Measurements from ENCODE around the gene OCSTAMP. TPM values are rescaled to one million over a fixed set of nuclear protein-coding genes. Genes with fewer than 3 reads are reported as not detected.

OCSTAMP gene
- total and polyA plus RNA-seq, 7 donors: not detected

DNA sequence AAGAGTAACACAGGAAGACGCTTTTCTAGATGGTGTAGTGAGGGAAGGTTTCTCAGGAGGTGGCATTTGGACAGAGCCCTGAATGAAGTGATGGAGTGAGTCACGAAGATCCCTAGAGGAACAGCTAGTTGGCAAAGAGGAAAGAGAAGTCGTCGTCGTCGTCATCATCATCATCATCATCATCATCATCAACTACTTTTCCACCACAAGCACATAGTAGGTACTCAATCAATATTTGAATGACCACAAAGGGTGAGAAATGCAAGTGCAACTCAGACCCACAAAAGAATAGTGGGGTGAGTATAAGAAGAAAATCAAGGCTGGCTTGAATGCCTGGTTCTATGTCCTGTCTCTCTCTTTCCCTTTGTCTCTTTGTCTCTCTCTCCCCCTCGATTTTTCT lies 28.3 kb upstream of the OCSTAMP start:
- no peak overlapping the region for H3K27ac ChIP-seq
- no peak overlapping the region for H3K4me3 ChIP-seq
- H3K9me3 ChIP-seq: no peaks in the 10 kb centered on the region
- H3K36me3 ChIP-seq: no peaks in the 10 kb centered on the region
- DNase-seq: peak; percentile 7
- intact Hi-C loops (cut with DNase I): no loop called here
- no peaks in the 10 kb centered on the region for H3K27me3 ChIP-seq
- TF ChIP-seq EP300 (IDR thresholded peaks at IDR 0.05) (no peak), POLR2A (IDR thresholded peaks at IDR 0.05) (no peak), POLR2AphosphoS5 (IDR thresholded peaks at IDR 0.05) (no peak)
- TF ChIP-seq, protein P1, sequence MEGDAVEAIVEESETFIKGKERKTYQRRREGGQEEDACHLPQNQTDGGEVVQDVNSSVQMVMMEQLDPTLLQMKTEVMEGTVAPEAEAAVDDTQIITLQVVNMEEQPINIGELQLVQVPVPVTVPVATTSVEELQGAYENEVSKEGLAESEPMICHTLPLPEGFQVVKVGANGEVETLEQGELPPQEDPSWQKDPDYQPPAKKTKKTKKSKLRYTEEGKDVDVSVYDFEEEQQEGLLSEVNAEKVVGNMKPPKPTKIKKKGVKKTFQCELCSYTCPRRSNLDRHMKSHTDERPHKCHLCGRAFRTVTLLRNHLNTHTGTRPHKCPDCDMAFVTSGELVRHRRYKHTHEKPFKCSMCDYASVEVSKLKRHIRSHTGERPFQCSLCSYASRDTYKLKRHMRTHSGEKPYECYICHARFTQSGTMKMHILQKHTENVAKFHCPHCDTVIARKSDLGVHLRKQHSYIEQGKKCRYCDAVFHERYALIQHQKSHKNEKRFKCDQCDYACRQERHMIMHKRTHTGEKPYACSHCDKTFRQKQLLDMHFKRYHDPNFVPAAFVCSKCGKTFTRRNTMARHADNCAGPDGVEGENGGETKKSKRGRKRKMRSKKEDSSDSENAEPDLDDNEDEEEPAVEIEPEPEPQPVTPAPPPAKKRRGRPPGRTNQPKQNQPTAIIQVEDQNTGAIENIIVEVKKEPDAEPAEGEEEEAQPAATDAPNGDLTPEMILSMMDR (IDR thresholded peaks at IDR 0.05): no peak
- H3K4me1 ChIP-seq: no peaks in the 10 kb centered on the region
- WGBS, 2 donors: 76 to 88% methylated on average over 7 of the region's 7 CpGs

DNA sequence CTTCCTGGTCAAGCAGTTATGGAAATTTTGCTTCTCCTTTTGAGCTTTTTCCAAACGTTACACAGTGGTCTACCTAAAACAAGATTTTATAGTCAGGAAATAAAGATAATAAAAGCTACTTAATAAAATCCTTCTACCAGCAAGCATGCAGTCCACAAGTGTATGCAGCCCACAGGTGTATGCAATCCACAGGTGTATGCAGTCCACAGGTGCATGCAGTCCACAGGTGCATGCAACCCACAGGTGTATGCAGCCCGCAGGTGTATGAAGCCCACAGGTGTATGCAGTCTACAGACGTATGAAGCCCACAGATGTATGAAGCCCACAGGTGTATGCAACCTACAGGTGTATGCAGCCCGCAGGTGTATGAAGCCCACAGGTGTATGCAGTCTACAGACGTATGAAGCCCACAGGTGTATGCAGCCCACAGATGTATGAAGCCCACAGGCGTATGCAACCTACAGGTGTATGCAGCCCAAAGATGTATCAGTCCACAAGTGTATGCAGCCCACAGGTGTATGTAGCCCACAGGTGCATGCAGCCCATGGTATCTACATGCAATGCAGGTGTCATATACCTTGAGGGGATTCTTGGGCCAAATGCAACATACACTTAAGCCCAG lies 26.4 kb upstream of the OCSTAMP start:
- Histone ChIP-seq H3K36me3 (no peaks in the 10 kb centered on the region), H3K4me1 (peaks cover 0 to 7% (median 3%) of the 10 kb centered on the region in 4 donors), H3K27ac (no peak overlapping the region), H3K4me3 (no peak overlapping the region), H3K9me3 (no peaks in the 10 kb centered on the region), H3K27me3 (no peaks in the 10 kb centered on the region)
- whole genome bisulfite sequencing, 2 donors: 78 to 79% methylated on average over 6 of the region's 6 CpGs
- intact Hi-C loops (cut with DNase I): no loop called here
- peak; percentile 35 for DNase-seq
- TF ChIP-seq POLR2AphosphoS5 (IDR thresholded peaks at IDR 0.05) (no peak), POLR2A (IDR thresholded peaks at IDR 0.05) (no peak), EP300 (IDR thresholded peaks at IDR 0.05) (no peak)
- TF ChIP-seq, protein P1 (IDR thresholded peaks at IDR 0.05): no peak

- peak; percentile 32 for DNase-seq
- no peaks in the 10 kb centered on the region for H3K9me3 ChIP-seq
- intact Hi-C loops (cut with DNase I): no loop called here
- H3K27me3 ChIP-seq: no peaks in the 10 kb centered on the region
- H3K36me3 ChIP-seq: no peaks in the 10 kb centered on the region
- H3K4me3 ChIP-seq: no peak overlapping the region
- no peak for TF ChIP-seq EP300 (IDR thresholded peaks at IDR 0.05)
- TF ChIP-seq, protein P1 (IDR thresholded peaks at IDR 0.05): no peak
- no peak for TF ChIP-seq POLR2AphosphoS5 (IDR thresholded peaks at IDR 0.05)
- TF ChIP-seq POLR2A (IDR thresholded peaks at IDR 0.05): no peak
- no peak overlapping the region for H3K27ac ChIP-seq
- WGBS, 2 donors: 33 to 45% methylated on average over 9 of the region's 9 CpGs
- H3K4me1 ChIP-seq: peaks cover 0 to 8% (median 3%) of the 10 kb centered on the region in 4 donors
Observed at GRCh38 chr20:46575937-46576461, 25.5 kb upstream of the OCSTAMP start.

DNA sequence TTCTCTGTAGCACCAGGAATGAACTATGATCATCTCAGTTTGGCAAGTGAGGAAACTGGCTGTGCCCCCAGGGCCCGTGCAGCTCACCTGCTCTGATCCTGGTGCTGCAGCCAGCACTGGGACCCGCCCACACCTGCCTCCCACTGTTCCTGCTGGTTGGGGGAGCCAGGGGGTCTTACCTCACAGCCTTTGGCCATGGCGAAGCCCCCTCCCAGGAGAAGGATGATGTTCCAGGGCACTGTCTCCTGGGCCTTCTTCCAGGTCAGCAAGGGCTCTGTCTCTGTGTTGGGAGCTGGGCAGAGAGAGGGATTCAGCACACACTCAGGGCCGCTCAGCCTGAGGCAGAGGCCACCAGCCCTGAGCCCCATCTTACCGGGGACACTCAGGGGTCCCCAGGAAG lies 24.9 kb upstream of the OCSTAMP start:
- Histone ChIP-seq H3K27me3 (no peaks in the 10 kb centered on the region), H3K36me3 (no peaks in the 10 kb centered on the region), H3K27ac (no peak overlapping the region), H3K4me3 (no peak overlapping the region), H3K4me1 (peaks cover 0 to 8% (median 3%) of the 10 kb centered on the region in 4 donors), H3K9me3 (no peaks in the 10 kb centered on the region)
- intact Hi-C loops (cut with DNase I): no loop called here
- peak; percentile 58 for DNase-seq
- TF ChIP-seq POLR2AphosphoS5 (IDR thresholded peaks at IDR 0.05): no peak
- TF ChIP-seq, protein P1 (IDR thresholded peaks at IDR 0.05): no peak
- no peak for TF ChIP-seq EP300 (IDR thresholded peaks at IDR 0.05)
- no peak for TF ChIP-seq POLR2A (IDR thresholded peaks at IDR 0.05)
- 72 to 82% methylated on average over 5 of the region's 5 CpGs for WGBS, 2 donors
